IMR-90 (cell line): ENCODE results near the gene SLC66A2. TPM values are rescaled to one million over a fixed set of nuclear protein-coding genes. Genes with fewer than 3 reads are reported as not detected.

Experiments used
- ATAC-seq: fragments of 200-7000 bp; cut with Tn5 transposase; 2 replicates; pipeline ENCODE4 v1.9.1; 2020; ENCODE audit warnings: low read depth, mild to moderate bottlenecking, moderate library complexity
- BruUV-seq: library from RNA; stranded (reverse); fragments of 400-500 nt; replicated peaks from 2 replicates; lab custom pipeline; 2021; lab: Mats Ljungman, UMichigan
- CTCF ChIA-PET: fragments of 300-600 bp; formaldehyde crosslinking; extraction: SDS; loops from one replicate; lab custom pipeline; 2021; ENCODE audit warnings: antibody characterized with exemption; lab: Yijun Ruan, JAX
- POLR2A ChIA-PET: fragments of 300-600 bp; sonication (Branson Sonifier 250); formaldehyde crosslinking; loops from one replicate; lab custom pipeline; 2022; ENCODE audit warnings: antibody characterized with exemption; ENCODE audit not compliant: unreplicated experiment; lab: Charles Lee
- DNase-seq: peaks from one replicate; pipeline ENCODE4 v3.0.0; 2013
- H2AFZ ChIP-seq: replicated peaks from 2 replicates; pipeline ENCODE3; 2013; ENCODE audit warnings: low read length, mild to moderate bottlenecking; ENCODE audit not compliant: poor library complexity
- H2AK5ac ChIP-seq: 2 replicates; pipeline ENCODE4 v1.6.1; 2013; ENCODE audit warnings: low read depth, low read length, inconsistent platforms
- H2AK9ac ChIP-seq: replicated peaks from 2 replicates; pipeline ENCODE3; 2013; ENCODE audit warnings: mild to moderate bottlenecking, low read depth, low read length, moderate library complexity; ENCODE audit not compliant: poor library complexity
- H2BK120ac ChIP-seq: 2 replicates; pipeline ENCODE4 v1.6.1; 2013; ENCODE audit warnings: low read depth, low read length, inconsistent platforms
- H2BK15ac ChIP-seq: 3 replicates; pipeline ENCODE4 v1.6.1; 2013; ENCODE audit warnings: low read depth, low read length, inconsistent platforms
- H2BK20ac ChIP-seq: 2 replicates; pipeline ENCODE4 v1.6.1; 2013; ENCODE audit warnings: low read depth, mild to moderate bottlenecking, inconsistent platforms, low read length, moderate library complexity
- H2BK5ac ChIP-seq: 2 replicates; pipeline ENCODE4 v1.6.1; 2013; ENCODE audit warnings: mild to moderate bottlenecking, low read depth, low read length, inconsistent platforms; ENCODE audit not compliant: poor library complexity, severe bottlenecking
- H3K14ac ChIP-seq: replicated peaks from 2 replicates; pipeline ENCODE4 v1.6.1; 2013; ENCODE audit warnings: low read depth, low read length, inconsistent platforms
- H3K18ac ChIP-seq: 2 replicates; pipeline ENCODE4 v1.6.1; 2013; ENCODE audit warnings: low read depth, low read length, control low read depth
- H3K23ac ChIP-seq: 2 replicates; pipeline ENCODE4 v1.6.1; 2013; ENCODE audit warnings: low read depth, low read length, inconsistent platforms
- H3K27ac ChIP-seq: 2 replicates; pipeline ENCODE4 v1.5.1; 2013; ENCODE audit warnings: mild to moderate bottlenecking, control low read depth, low read length; ENCODE audit not compliant: insufficient read depth
- H3K27me3 ChIP-seq: 2 replicates; pipeline ENCODE4 v1.6.1; 2013; ENCODE audit warnings: low read length; ENCODE audit not compliant: control insufficient read depth, insufficient read depth
- H3K36me3 ChIP-seq: 2 replicates; pipeline ENCODE4 v1.6.1; 2013; ENCODE audit warnings: low read length, mixed read lengths; ENCODE audit not compliant: control insufficient read depth, insufficient read depth
- H3K4ac ChIP-seq: 2 replicates; pipeline ENCODE4 v1.6.1; 2013; ENCODE audit warnings: low read depth, low read length, inconsistent platforms
- H3K4me1 ChIP-seq: 2 replicates; pipeline ENCODE4 v1.6.1; 2013; ENCODE audit warnings: low read length, mixed read lengths; ENCODE audit not compliant: control insufficient read depth, insufficient read depth
- H3K4me2 ChIP-seq: 2 replicates; pipeline ENCODE4 v1.6.1; 2013; ENCODE audit warnings: low read depth, mild to moderate bottlenecking, control low read depth, low read length, moderate library complexity
- H3K4me3 ChIP-seq: 2 replicates; pipeline ENCODE4 v1.5.1; 2013; ENCODE audit warnings: low read depth, mild to moderate bottlenecking, control low read depth, low read length, moderate library complexity; ENCODE audit not compliant: insufficient read depth
- H3K56ac ChIP-seq: 2 replicates; pipeline ENCODE4 v1.6.1; 2013; ENCODE audit warnings: low read length, inconsistent platforms; ENCODE audit not compliant: insufficient read depth; ENCODE audit errors: extremely low read depth
- H3K79me1 ChIP-seq, 2 experiments: 2 replicates each; pipeline ENCODE4 v1.6.1; 2013; ENCODE audit warnings: low read length in 2 of 2, inconsistent platforms in 1 of 2, low read depth in 1 of 2
- H3K9ac ChIP-seq: 2 replicates; pipeline ENCODE4 v1.6.1; 2013; ENCODE audit warnings: low read depth, low read length, control low read depth
- H3K9me1 ChIP-seq: 2 replicates; pipeline ENCODE4 v1.6.1; 2013; ENCODE audit warnings: low read length, inconsistent platforms; ENCODE audit not compliant: insufficient read depth
- H3K9me3 ChIP-seq: 2 replicates; pipeline ENCODE4 v1.6.1; 2013; ENCODE audit warnings: low read length; ENCODE audit not compliant: control insufficient read depth, insufficient read depth
- H4K20me1 ChIP-seq: 2 replicates; pipeline ENCODE4 v1.6.1; 2013; ENCODE audit warnings: low read length, inconsistent platforms; ENCODE audit not compliant: insufficient read depth
- H4K5ac ChIP-seq: 2 replicates; pipeline ENCODE4 v1.6.1; 2013; ENCODE audit warnings: mild to moderate bottlenecking, low read depth, low read length, control low read depth
- H4K8ac ChIP-seq, 2 experiments: 2 replicates each; pipeline ENCODE4 v1.6.1; 2013; ENCODE audit warnings: low read depth in 2 of 2, low read length in 2 of 2, control low read depth in 1 of 2, inconsistent platforms in 1 of 2
- H4K91ac ChIP-seq: 2 replicates; pipeline ENCODE4 v1.6.1; 2013; ENCODE audit warnings: low read depth, low read length, inconsistent platforms; ENCODE audit not compliant: insufficient read depth
- BHLHE40 ChIP-seq: fragments of 150-350 bp; IDR thresholded peaks from 2 replicates; pipeline ENCODE4 v1.6.1; 2016; ENCODE audit warnings: mild to moderate bottlenecking, low read depth, low read length
- CEBPB ChIP-seq: IDR thresholded peaks from 2 replicates; pipeline ENCODE4 v1.6.1; 2012; ENCODE audit warnings: low read depth, low read length, improper control_type of control experiment
- CHD1 ChIP-seq: IDR thresholded peaks from 2 replicates; pipeline ENCODE4 v1.6.1; 2012; ENCODE audit warnings: low read depth, low read length, improper control_type of control experiment
- FOS ChIP-seq: fragments of 150-350 bp; IDR thresholded peaks from 2 replicates; pipeline ENCODE4 v1.6.1; 2016; ENCODE audit warnings: low read depth, low read length
- MAFK ChIP-seq: IDR thresholded peaks from 2 replicates; pipeline ENCODE4 v1.6.1; 2012; ENCODE audit warnings: low read depth, low read length, improper control_type of control experiment
- MAZ ChIP-seq: IDR thresholded peaks from 2 replicates; pipeline ENCODE4 v1.6.1; 2012; ENCODE audit warnings: low read depth, mild to moderate bottlenecking, low read length, improper control_type of control experiment, moderate library complexity, borderline replicate concordance
- MXI1 ChIP-seq: IDR thresholded peaks from 2 replicates; pipeline ENCODE4 v1.6.1; 2012; ENCODE audit warnings: low read depth, mild to moderate bottlenecking, low read length, moderate library complexity, borderline replicate concordance
- NFE2L2 ChIP-seq: fragments of 150-350 bp; IDR thresholded peaks from 2 replicates; pipeline ENCODE4 v1.6.1; 2016; ENCODE audit warnings: low read depth, mild to moderate bottlenecking, low read length
- POLR2A ChIP-seq: IDR thresholded peaks from 2 replicates; pipeline ENCODE4 v1.6.1; 2012; ENCODE audit warnings: mild to moderate bottlenecking, low read depth, low read length
- RAD21 ChIP-seq: IDR thresholded peaks from 2 replicates; pipeline ENCODE4 v1.6.1; 2012; ENCODE audit warnings: low read length, improper control_type of control experiment
- RCOR1 ChIP-seq: IDR thresholded peaks from 2 replicates; pipeline ENCODE4 v1.6.1; 2012; ENCODE audit warnings: mild to moderate bottlenecking, low read length, improper control_type of control experiment; ENCODE audit not compliant: insufficient replicate concordance
- RFX5 ChIP-seq: IDR thresholded peaks from 2 replicates; pipeline ENCODE4 v1.8.0; 2012; ENCODE audit warnings: low read depth, mild to moderate bottlenecking, low read length, moderate library complexity
- SMC3 ChIP-seq: fragments of 150-350 bp; IDR thresholded peaks from 2 replicates; pipeline ENCODE4 v1.6.1; 2016; ENCODE audit warnings: low read depth, mild to moderate bottlenecking, antibody characterized with exemption, low read length, moderate library complexity
- WGBS, 2 experiments: methylation state at CpG; one replicate each; pipeline versions ENCODE4 v1.1.5 to v1.1.7; 2013; ENCODE audit warnings: missing lambda C conversion rate in 2 of 2; ENCODE audit not compliant: insufficient read length in 1 of 2; ENCODE audit errors: extremely low coverage in 2 of 2; 5-methylcytosine and 5-hydroxymethylcytosine counted together
- dilution Hi-C: fragments of 300-500 bp; cut with HindIII; formaldehyde crosslinking; loops from one replicate; pipeline ENCODE4 v1.14.3; 2018; ENCODE audit warnings: low sequenced_read_pairs; ENCODE audit not compliant: unreplicated experiment
- in situ Hi-C: fragments of 300-500 bp; cut with MboI; formaldehyde crosslinking; loops from 3 replicates; pipeline ENCODE4 v1.14.3; 2019; ENCODE audit warnings: low sequenced_read_pairs, inconsistent platforms, mixed read lengths
- intact Hi-C: fragments of 100-400 bp; cut with micrococcal nuclease; formaldehyde crosslinking; loops from 2 replicates; pipeline ENCODE4 v1.10.0; 2022
- polyA plus RNA-seq, 3 experiments: library from polyadenylated mRNA; depleted of rRNA; stranded (reverse); fragments of >200 nt; gene quantifications; 2 replicates each; pipeline ENCODE4 v1.2.3, GENCODE V29; 2012; ENCODE audit warnings: low replicate concordance in 1 of 3
- total RNA-seq: library from RNA; depleted of rRNA; stranded (reverse); fragments of >200 nt; gene quantifications from 2 replicates; pipeline ENCODE4 v1.2.3, GENCODE V29; 2012
- TF ChIP-seq, protein P1 (sequence below): conservative IDR thresholded peaks from 2 replicates; pipeline ENCODE4 v1.5.1; 2012; ENCODE audit warnings: mild to moderate bottlenecking, low read depth, low read length, improper control_type of control experiment
- TF ChIP-seq, protein P2 (sequence below): fragments of 150-350 bp; IDR thresholded peaks from 2 replicates; pipeline ENCODE4 v1.6.1; 2017; ENCODE audit warnings: mild to moderate bottlenecking, antibody characterized with exemption, low read length, low read depth

The SLC66A2 gene
- total and polyA plus RNA-seq, 2 of the 4 experiments (the other 2 are of a cell fraction), result 17.6 to 23.5 TPM

DNA sequence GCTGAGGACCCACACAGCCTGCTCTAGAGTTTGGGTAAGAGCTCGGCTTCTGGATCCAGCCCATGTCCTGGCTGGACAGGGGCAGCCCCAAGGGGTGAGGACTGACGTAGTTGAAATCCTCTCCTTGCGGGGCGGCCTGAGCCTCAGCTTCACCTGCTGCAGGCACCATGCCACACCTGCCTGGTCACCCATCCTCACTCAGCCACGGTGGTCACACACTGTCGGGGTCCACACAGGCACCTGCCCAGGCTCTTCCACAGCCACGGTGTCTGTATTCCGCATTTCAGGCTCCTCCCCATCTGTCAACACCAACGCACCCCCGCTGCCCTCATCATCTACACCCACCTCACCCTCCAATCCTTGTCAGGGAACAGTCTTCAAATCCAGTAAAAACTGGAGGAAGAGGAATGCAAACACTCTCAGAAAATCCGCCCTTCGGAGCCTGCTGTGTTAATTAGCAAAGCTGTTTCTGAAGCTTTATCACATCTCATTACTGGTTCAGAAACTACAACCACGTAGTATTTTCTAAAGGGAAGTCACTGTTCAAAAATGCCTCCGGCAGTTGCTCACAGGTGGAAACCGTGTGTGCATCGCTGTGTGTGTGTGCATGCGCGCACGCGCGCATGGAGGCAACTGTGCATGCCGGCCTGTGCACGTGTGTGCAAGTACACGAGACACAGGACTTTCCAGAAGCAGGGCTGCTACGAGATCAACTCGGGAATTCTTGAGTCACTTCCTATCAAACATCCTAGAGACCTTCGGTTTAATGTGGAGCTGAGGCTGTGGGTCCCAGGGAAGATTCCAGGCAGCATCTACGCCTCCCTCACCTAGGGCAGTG lies 38.2 kb downstream of the SLC66A2 start:
- dilution Hi-C loops (no loop called here), intact Hi-C loops (no loop called here), in situ Hi-C loops (no loop called here)
- no peak overlapping the region for H3K4me2 ChIP-seq
- peaks cover 15% of the 10 kb centered on the region for H4K20me1 ChIP-seq
- H3K18ac ChIP-seq, result no peak overlapping the region
- ChIA-PET POLR2A (no interaction called here), CTCF (no interaction called here)
- H2BK15ac ChIP-seq, result no peak overlapping the region
- no peak overlapping the region for H4K5ac ChIP-seq
- 97% methylated on average over 14 of the region's 28 CpGs; no CpG with 5 or more reads in 1 of the 2 experiments for WGBS, 2 experiments
- H2AFZ ChIP-seq, result no peak overlapping the region
- H2BK120ac ChIP-seq, result no peak overlapping the region
- H2AK9ac ChIP-seq, result no peak overlapping the region
- TF ChIP-seq RCOR1 (no peak), RAD21 (no peak), CEBPB (no peak), MXI1 (no peak), SMC3 (no peak), MAFK (no peak), POLR2A (no peak), FOS (no peak), BHLHE40 (no peak), NFE2L2 (no peak), RFX5 (no peak), MAZ (no peak), CHD1 (no peak)
- TF ChIP-seq, protein P1, sequence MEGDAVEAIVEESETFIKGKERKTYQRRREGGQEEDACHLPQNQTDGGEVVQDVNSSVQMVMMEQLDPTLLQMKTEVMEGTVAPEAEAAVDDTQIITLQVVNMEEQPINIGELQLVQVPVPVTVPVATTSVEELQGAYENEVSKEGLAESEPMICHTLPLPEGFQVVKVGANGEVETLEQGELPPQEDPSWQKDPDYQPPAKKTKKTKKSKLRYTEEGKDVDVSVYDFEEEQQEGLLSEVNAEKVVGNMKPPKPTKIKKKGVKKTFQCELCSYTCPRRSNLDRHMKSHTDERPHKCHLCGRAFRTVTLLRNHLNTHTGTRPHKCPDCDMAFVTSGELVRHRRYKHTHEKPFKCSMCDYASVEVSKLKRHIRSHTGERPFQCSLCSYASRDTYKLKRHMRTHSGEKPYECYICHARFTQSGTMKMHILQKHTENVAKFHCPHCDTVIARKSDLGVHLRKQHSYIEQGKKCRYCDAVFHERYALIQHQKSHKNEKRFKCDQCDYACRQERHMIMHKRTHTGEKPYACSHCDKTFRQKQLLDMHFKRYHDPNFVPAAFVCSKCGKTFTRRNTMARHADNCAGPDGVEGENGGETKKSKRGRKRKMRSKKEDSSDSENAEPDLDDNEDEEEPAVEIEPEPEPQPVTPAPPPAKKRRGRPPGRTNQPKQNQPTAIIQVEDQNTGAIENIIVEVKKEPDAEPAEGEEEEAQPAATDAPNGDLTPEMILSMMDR, result no peak
- TF ChIP-seq, protein P2, sequence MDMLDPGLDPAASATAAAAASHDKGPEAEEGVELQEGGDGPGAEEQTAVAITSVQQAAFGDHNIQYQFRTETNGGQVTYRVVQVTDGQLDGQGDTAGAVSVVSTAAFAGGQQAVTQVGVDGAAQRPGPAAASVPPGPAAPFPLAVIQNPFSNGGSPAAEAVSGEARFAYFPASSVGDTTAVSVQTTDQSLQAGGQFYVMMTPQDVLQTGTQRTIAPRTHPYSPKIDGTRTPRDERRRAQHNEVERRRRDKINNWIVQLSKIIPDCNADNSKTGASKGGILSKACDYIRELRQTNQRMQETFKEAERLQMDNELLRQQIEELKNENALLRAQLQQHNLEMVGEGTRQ, result no peak
- ATAC-seq, result no peak
- no peak overlapping the region for H4K91ac ChIP-seq
- no peak overlapping the region for H3K4ac ChIP-seq
- H3K9ac ChIP-seq, result no peak overlapping the region
- no peak overlapping the region for H3K56ac ChIP-seq
- peaks cover 11% of the 10 kb centered on the region; the same call in 1 of the 2 replicates for H3K9me3 ChIP-seq
- H3K36me3 ChIP-seq, result peaks cover 51% of the 10 kb centered on the region
- 0 out of 2 replicates have a peak, but pooled peaks cover 4% of the 10 kb centered on the region for H3K9me1 ChIP-seq
- H3K79me1 ChIP-seq, result peaks cover 20 to 39% of the 10 kb centered on the region in 2 experiments
- H3K23ac ChIP-seq, result no peak overlapping the region
- BruUV-seq, result no TSS peak
- H3K27me3 ChIP-seq, result no peaks in the 10 kb centered on the region
- H4K8ac ChIP-seq, result no peak overlapping the region
- H3K4me3 ChIP-seq, result no peak overlapping the region
- no peaks in the 10 kb centered on the region for H3K4me1 ChIP-seq
- H2AK5ac ChIP-seq, result no peak overlapping the region
- H3K14ac ChIP-seq, result no peak overlapping the region
- H2BK20ac ChIP-seq, result no peak overlapping the region
- no peak for DNase-seq
- H2BK5ac ChIP-seq, result no peak overlapping the region
- no peak overlapping the region for H3K27ac ChIP-seq
